HL-60/S4 treated with retinoic acid at 250 ng/mL for 4 days and 3 days (cell line): Measurements from ENCODE around the gene MYOF.
"Not testable (repeated sequence)": the region's sequence is repeated elsewhere in the genome, so short reads cannot be mapped to it uniquely, and the experiment has no call there.

ENCODE experiments used
- in situ Hi-C: fragments of 300-500 bp; cut with MboI; formaldehyde crosslinking; loops from 2 replicates; pipeline ENCODE4 v1.7.0; 2022; ENCODE audit warnings: low sequenced_read_pairs

Gene MYOF

GRCh38 chr10:93456480-93456879 is 25.7 kb downstream of the MYOF start:
- in situ Hi-C loops = no loop called here

- in situ Hi-C loops = no loop called here
Measured at GRCh38 chr10:93454736-93455135, 27.4 kb downstream of the MYOF start.

DNA sequence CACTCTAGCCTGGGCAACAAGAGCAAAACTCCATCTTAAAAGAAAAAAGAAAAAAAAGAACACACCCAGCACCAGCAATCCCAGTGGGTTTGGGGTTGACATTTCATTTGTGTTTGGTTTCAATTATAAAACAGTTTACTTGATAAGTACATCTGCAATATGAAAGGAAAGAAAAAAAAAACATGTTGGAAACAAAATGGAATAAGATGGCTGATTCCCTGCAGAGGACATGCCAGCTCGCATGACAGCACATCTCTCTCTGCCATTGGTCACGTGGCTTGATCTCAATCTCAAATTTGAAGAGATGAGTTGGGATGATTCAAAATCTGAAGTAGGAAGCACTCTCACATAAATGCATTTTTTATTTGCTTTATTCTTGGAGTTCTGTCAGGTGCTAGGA is 28.0 kb downstream of the MYOF start:
- in situ Hi-C loops = no loop called here

DNA sequence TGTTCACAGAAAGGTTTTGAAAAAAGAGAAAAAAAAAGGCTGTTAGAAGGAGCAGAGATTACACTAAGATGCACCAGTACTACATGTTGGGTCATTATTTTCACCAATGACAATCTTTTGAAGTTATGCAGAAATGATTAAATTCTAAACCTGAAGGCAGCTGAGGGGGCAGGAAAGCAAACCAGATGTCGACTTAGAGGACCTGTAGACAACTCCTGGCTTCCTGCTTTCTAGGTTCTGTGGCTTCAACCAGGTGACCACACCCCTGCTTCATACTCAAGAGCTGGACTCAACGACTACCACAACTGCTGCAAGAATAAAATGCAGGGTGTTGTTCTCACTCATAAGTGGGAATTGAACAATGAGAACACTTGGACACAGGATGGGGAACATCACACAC is 30.0 kb downstream of the MYOF start:
- in situ Hi-C loops = no loop called here

GRCh38 chr10:93451244-93451947 is 30.7 kb downstream of the MYOF start:
- in situ Hi-C loops = no loop called here

DNA sequence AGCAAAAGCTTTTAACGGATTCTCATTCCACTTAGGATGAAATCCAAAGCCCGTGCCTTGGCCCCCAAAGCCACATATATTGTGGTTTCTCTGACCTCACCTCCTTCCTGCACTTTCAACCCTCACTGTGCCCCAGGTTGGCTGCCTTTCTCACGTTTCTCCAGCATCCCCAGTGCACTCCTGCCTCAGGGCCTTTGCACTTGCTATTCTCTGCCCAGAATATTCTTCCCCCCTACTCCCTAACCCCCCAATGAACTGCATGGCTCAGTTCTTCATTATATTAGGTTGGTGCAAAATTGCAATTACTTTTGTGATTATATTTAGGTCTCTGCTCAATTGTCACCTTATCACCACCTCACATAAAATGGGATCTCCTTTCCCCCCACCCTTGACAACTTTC is 34.2 kb downstream of the MYOF start:
- in situ Hi-C loops = no loop called here

DNA sequence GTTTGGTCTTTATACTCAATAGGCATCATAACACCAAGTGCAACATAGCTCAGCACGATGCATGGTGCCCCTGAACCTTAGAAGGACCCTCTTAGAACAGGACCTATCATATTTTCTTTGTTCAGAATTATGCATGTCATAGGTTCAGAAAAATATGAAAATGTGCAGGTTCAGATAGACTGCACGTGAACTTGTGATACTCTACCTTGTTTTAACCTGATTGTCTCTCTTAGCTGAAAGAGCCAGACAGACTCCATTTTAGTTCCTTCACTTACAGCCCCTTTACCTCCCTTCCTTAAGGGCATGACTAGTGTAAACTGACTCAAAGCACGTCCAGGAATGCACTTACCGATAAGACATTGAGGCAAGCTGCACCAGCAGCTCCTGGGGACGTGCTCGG is 35.1 kb downstream of the MYOF start:
- in situ Hi-C loops = no loop called here

GRCh38 chr10:93445978-93446720 is 36.0 kb downstream of the MYOF start:
- in situ Hi-C loops = no loop called here

DNA sequence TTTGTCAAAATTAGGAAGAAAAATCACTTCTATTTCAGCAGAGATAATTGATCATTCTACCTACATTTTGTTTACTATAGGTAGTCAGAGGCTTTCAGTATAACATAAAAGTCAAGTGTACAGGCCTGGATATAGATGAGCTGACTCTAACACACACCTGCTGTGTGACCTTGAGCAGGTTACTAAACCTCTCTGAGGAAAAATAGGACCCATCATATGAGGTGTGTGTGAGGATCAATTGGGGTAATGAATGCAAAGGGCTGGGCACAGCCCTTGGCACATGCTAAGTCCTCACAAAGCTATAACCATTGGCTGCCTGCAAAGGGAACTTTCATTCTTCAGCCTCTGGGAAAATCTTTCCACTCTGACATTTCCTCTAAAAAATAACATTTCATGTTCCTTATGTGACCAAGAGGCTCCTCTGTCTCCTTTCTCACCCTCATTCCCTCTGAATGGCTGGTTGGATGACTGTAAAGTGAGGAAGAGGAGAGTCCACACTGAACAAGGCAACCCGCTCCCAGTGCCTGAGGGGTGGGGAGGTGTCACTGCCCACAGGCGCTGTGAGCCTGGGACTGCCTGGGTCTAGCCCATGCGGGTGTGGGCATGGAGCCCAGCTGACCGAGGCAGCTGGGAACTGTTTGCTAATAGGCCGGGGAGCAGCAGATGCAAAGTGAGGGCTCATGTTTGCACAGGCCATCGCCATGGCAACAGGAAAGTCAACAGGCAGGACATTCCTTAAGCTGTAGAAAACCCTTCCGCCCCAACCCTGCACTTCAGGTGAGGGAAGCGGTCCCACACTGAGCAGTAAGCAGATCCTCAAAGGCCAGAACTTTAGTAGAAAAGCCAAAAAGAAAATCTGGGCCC is 36.8 kb downstream of the MYOF start:
- in situ Hi-C loops = no loop called here

DNA sequence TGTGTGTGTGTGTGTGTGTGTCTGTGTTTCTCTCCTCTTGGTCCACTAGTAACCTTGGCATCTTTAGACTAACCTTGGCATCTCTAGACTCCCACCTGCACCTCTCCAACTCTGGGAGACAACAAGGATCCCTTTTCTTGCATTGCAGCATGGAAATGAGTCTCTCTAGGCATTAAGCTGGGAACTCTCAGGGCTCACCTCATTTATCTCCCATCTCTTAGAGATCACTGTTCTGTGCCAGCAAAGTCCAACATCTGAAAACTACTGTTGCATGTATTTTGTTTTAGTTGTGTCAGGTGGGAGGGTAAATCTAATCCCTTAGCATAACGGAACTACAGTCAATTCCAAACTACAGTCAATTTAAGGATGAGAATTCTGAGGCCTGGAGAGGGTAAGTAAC is 38.7 kb downstream of the MYOF start:
- in situ Hi-C loops = no loop called here

GRCh38 chr10:93442721-93443120 is 39.4 kb downstream of the MYOF start:
- in situ Hi-C loops = not testable (repeated sequence)

DNA sequence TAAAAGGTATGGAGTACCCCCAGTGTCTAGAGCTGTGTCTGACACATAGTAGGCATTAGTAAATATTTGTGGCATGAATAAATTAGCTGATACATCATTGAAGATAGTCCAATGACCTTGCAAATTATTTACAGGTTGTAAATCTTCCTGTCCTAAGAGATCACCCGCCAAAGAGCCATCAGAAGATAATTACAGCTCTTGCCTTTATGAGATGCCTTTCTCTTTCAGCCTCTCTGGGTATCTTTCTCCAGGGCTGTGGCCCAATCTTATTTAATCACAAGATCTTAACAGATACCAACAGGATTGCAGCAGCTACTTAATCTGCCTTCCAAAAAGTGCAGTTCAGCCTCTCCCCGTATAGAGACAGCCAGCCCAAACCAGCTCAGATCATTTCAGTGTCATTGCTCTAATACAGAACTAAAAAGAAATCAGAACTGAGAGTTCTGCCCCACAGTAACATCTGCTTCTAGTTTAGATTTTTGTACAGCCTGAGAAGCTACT is 41.5 kb downstream of the MYOF start:
- in situ Hi-C loops = no loop called here

DNA sequence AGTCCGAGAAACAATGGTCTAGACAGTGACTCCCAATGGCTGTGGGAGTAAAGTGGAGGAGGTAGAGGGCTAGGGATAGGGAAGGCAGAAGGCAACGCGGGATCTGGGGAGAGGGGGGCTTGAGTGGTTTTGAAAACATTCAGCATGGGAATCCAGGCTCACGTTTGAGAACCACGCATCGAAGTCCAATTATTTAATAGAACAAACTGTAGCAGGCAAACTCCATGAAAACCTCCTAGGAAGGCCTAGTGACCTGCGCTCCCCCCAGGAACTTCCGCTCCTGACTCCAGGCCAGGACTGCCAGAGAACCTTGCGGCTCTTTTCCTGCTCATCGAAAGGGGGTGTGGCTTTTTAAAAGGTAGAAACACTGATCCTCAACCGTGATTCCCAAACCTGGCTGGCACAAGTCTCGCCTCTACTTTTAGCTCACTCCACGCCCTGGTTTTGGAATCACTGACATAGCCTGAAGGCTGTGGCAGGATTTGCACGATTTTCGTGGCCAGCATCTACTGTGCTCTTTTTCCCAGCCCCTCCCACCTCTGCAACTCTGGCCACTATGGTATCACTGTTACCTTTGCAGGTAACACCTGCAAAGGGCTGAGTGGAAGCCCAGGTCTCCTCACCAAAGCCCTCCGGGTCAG is 43.4 kb downstream of the MYOF start:
- in situ Hi-C loops = no loop called here

GRCh38 chr10:93437946-93438612 is 44.1 kb downstream of the MYOF start:
- in situ Hi-C loops = no loop called here

- in situ Hi-C loops = no loop called here
Measured at GRCh38 chr10:93437086-93437945, 44.8 kb downstream of the MYOF start.

- in situ Hi-C loops = no loop called here
Measured at GRCh38 chr10:93436591-93437085, 45.5 kb downstream of the MYOF start.

- in situ Hi-C loops = no loop called here
Measured at GRCh38 chr10:93435621-93436397, 46.3 kb downstream of the MYOF start.

GRCh38 chr10:93434991-93435491 is 47.1 kb downstream of the MYOF start:
- in situ Hi-C loops = no loop called here
